HepG2 (cell line): ENCODE data around the gene SNX30. TPM values are rescaled to one million over a fixed set of nuclear protein-coding genes. Genes with fewer than 3 reads are reported as not detected.

ENCODE experiments used
- ATAC-seq: fragments of 200-7000 bp; cut with Tn5 transposase; 3 replicates; pipeline ENCODE4 v1.9.1; 2020; ENCODE audit warnings: mild to moderate bottlenecking, moderate library complexity
- BruUV-seq: library from RNA; stranded (reverse); fragments of 400-500 nt; replicated peaks from 2 replicates; lab custom pipeline; 2021; lab: Mats Ljungman, UMichigan
- CTCF ChIA-PET: fragments of 300-600 bp; formaldehyde crosslinking; extraction: SDS; loops from one replicate; lab custom pipeline; 2021; ENCODE audit warnings: low total read pairs, inconsistent platforms, low intra/inter-chr PET ratio; lab: Yijun Ruan, JAX
- POLR2A ChIA-PET: fragments of 350-600 bp; sonication (Branson Sonifier 250); formaldehyde crosslinking; loops from one replicate; lab custom pipeline; 2020; ENCODE audit warnings: antibody characterized with exemption, inconsistent platforms; lab: Yijun Ruan, JAX
- DNase-seq: peaks from one replicate; pipeline ENCODE4 v3.0.0-alpha.2; 2015; ENCODE audit warnings: low spot score
- FAIRE-seq: peaks from 3 replicates; lab custom pipeline; 2011; peaks lifted over from hg19 to GRCh38; lab: Jason Lieb, UNC
- H2AFZ ChIP-seq: one replicate; pipeline ENCODE4 v1.6.1; 2011; ENCODE audit warnings: low read length, inconsistent platforms
- H3K27ac ChIP-seq: fragments of 300-600 bp; 3 replicates; pipeline ENCODE4 v1.8.0; 2011; ENCODE audit warnings: mixed run types, mild to moderate bottlenecking, mixed read lengths, low read length, inconsistent platforms; ENCODE audit not compliant: insufficient read depth; ENCODE audit errors: extremely low read length
- H3K27me3 ChIP-seq, 2 experiments: fragments of 200-600 bp in 1 of 2; 2 replicates in 1 of 2; 3 replicates in 1 of 2; pipeline versions ENCODE4 v1.6.0 to v1.8.0; 2011; ENCODE audit warnings: low read length in 2 of 2, mild to moderate bottlenecking in 2 of 2, moderate library complexity in 2 of 2, inconsistent platforms in 1 of 2; ENCODE audit not compliant: insufficient read depth in 2 of 2, control insufficient read depth in 1 of 2
- H3K36me3 ChIP-seq, 2 experiments: fragments of 200-600 bp in 1 of 2; replicated peaks in 1 of 2; 2 replicates in 1 of 2; 3 replicates in 1 of 2; pipeline versions ENCODE4 v1.5.1 to v1.8.0; 2011; ENCODE audit warnings: low read length in 2 of 2, inconsistent platforms in 1 of 2; ENCODE audit not compliant: insufficient read depth in 2 of 2, control insufficient read depth in 1 of 2
- H3K4me1 ChIP-seq: 2 replicates; pipeline ENCODE4 v1.5.1; 2012; ENCODE audit warnings: low read length, inconsistent platforms; ENCODE audit not compliant: insufficient read depth
- H3K4me2 ChIP-seq: 2 replicates; pipeline ENCODE4 v1.6.0; 2011; ENCODE audit warnings: low read depth, low read length, inconsistent platforms
- H3K4me3 ChIP-seq, 3 experiments: fragments of 200-600 bp in 1 of 3; sonication (generic), shearing (Covaris generic) in 1 of 3; replicated peaks in 1 of 3; 2 replicates each; pipeline ENCODE4 v1.5.1; 2011 to 2016; ENCODE audit warnings: low read length in 3 of 3, inconsistent platforms in 2 of 3, low read depth in 2 of 3, mild to moderate bottlenecking in 2 of 3, control low read depth in 1 of 3, mixed read lengths in 1 of 3; ENCODE audit not compliant: insufficient read depth in 1 of 3
- H3K79me2 ChIP-seq: one replicate; pipeline ENCODE4 v1.6.1; 2011; ENCODE audit warnings: low read length, inconsistent platforms; ENCODE audit not compliant: insufficient read depth
- H3K9ac ChIP-seq: 2 replicates; pipeline ENCODE4 v1.6.0; 2011; ENCODE audit warnings: mild to moderate bottlenecking, low read depth, low read length, inconsistent platforms; ENCODE audit not compliant: insufficient read depth
- H3K9me3 ChIP-seq: 2 replicates; pipeline ENCODE4 v1.5.1; 2012; ENCODE audit warnings: mild to moderate bottlenecking, low read length
- H4K20me1 ChIP-seq: 2 replicates; pipeline ENCODE4 v1.6.0; 2011; ENCODE audit warnings: inconsistent platforms, mild to moderate bottlenecking, low read length, moderate library complexity; ENCODE audit not compliant: insufficient read depth
- ATF3 ChIP-seq: sonication (generic); formaldehyde crosslinking; IDR thresholded peaks from 2 replicates; pipeline ENCODE4 v1.4.0; 2020; ENCODE audit warnings: missing genetic modification reagents
- BRF2 ChIP-seq: sonication (generic); formaldehyde crosslinking; IDR thresholded peaks from 2 replicates; pipeline ENCODE4 v1.8.1; 2022; ENCODE audit warnings: mild to moderate bottlenecking, missing genetic modification reagents
- CHCHD3 ChIP-seq: sonication (generic); formaldehyde crosslinking; IDR thresholded peaks from 2 replicates; pipeline ENCODE4 v1.8.0; 2022; ENCODE audit warnings: mild to moderate bottlenecking, missing genetic modification reagents, moderate library complexity
- CHD4 ChIP-seq: fragments of 200-600 bp; sonication (generic); IDR thresholded peaks from 2 replicates; pipeline ENCODE4 v1.7.0; 2017; ENCODE audit warnings: mild to moderate bottlenecking, low read length, borderline replicate concordance
- FUBP1 ChIP-seq: sonication (generic); formaldehyde crosslinking; IDR thresholded peaks from 2 replicates; pipeline ENCODE4 v1.5.1; 2020; ENCODE audit warnings: missing genetic modification reagents, mild to moderate bottlenecking, borderline replicate concordance
- KLF9 ChIP-seq: IDR thresholded peaks from 2 replicates; pipeline ENCODE4 v1.6.1; 2016; ENCODE audit warnings: low read depth
- LCORL ChIP-seq, 2 experiments: fragments of 450-650 bp in 1 of 2; sonication (generic) in 1 of 2; formaldehyde crosslinking in 1 of 2; IDR thresholded peaks; 2 replicates each; pipeline versions ENCODE4 v1.5.0 to v1.6.1; 2017 to 2020; ENCODE audit warnings: antibody characterized with exemption in 1 of 2, missing genetic modification reagents in 1 of 2
- MTA1 ChIP-seq: sonication (generic); formaldehyde crosslinking; IDR thresholded peaks from 2 replicates; pipeline ENCODE4 v1.4.0; 2020; ENCODE audit warnings: missing genetic modification reagents, mild to moderate bottlenecking, borderline replicate concordance
- NFE2L1 ChIP-seq: sonication (generic); formaldehyde crosslinking; IDR thresholded peaks from 2 replicates; pipeline ENCODE4 v1.4.0; 2020; ENCODE audit warnings: missing genetic modification reagents, mild to moderate bottlenecking, borderline replicate concordance
- NONO ChIP-seq, 2 experiments: fragments of 450-650 bp in 1 of 2; sonication (generic) in 1 of 2; formaldehyde crosslinking in 1 of 2; IDR thresholded peaks in 1 of 2; conservative IDR thresholded peaks in 1 of 2; 2 replicates each; pipeline versions ENCODE4 v1.6.1 to v1.8.0; 2017 to 2022; ENCODE audit warnings: mild to moderate bottlenecking in 1 of 2, missing genetic modification reagents in 1 of 2, moderate library complexity in 1 of 2
- RARA ChIP-seq: IDR thresholded peaks from 2 replicates; pipeline ENCODE4 v1.6.1; 2016; ENCODE audit warnings: missing genetic modification reagents, missing compliant biosample characterization
- ZFP36 ChIP-seq: fragments of 150-350 bp; IDR thresholded peaks from 2 replicates; pipeline ENCODE4 v1.6.1; 2018; ENCODE audit warnings: borderline replicate concordance, low read length, low read depth; ENCODE audit not compliant: partially characterized antibody
- ZNF383 ChIP-seq: sonication (generic); formaldehyde crosslinking; IDR thresholded peaks from 2 replicates; pipeline ENCODE4 v1.4.0; 2020; ENCODE audit warnings: missing genetic modification reagents, mild to moderate bottlenecking, borderline replicate concordance
- ZNF549 ChIP-seq: sonication (generic); formaldehyde crosslinking; IDR thresholded peaks from 2 replicates; pipeline ENCODE4 v1.5.0; 2020; ENCODE audit warnings: missing genetic modification reagents
- WGBS: methylation state at CpG from one replicate; pipeline ENCODE4 v1.1.6; 2017; ENCODE audit warnings: low lambda C conversion rate; 5-methylcytosine and 5-hydroxymethylcytosine counted together
- in situ Hi-C: cut with HindIII; loops from 2 replicates; pipeline ENCODE4 v1.10.0; 2017; ENCODE audit warnings: low pct_unique_long_range_greater_than_20kb; ENCODE audit not compliant: extremely low pct_ligation_motif_present
- intact Hi-C: fragments of 100-400 bp; cut with micrococcal nuclease; formaldehyde crosslinking; loops from one replicate; pipeline ENCODE4 v1.10.0; 2022; ENCODE audit not compliant: unreplicated experiment
- polyA plus RNA-seq, 8 experiments: library from polyadenylated mRNA; depleted of rRNA in 3 of 8; stranded (reverse) in 7 of 8; unstranded in 1 of 8; fragments of >200 nt; fragmentation: Illumina TruSeq in 4 of 8; extraction: Trizol in 4 of 8; gene quantifications; 2 replicates each; pipeline versions ENCODE4 v1.2.1 to v1.2.3, GENCODE V29; 2011 to 2016; ENCODE audit warnings: low read depth in 4 of 8, missing spikeins in 1 of 8, mixed read lengths in 1 of 8; ENCODE audit not compliant: insufficient read depth in 1 of 8
- total RNA-seq, 5 experiments: library from RNA; depleted of rRNA; stranded (reverse); fragments of >200 nt; fragmentation: Illumina TruSeq; extraction: Trizol; gene quantifications; 2 replicates each; pipeline ENCODE4 v1.2.3, GENCODE V29; 2016; ENCODE audit warnings: low read depth in 1 of 5

The SNX30 gene
- total and polyA plus RNA-seq, 2 of the 13 experiments (the other 11 are each of a cell fraction or from before 2014, with no cell fraction given): 4.4 to 12.4 TPM

GRCh38 chr9:112852741-112853504, 102.4 kb downstream of the SNX30 start:
- TF ChIP-seq ZFP36 (no peak), ATF3 (CRISPR knock-in tag) (no peak), RARA (CRISPR knock-in tag) (no peak), ZNF383 (CRISPR knock-in tag) (no peak), CHCHD3 (no peak), NONO (IDR thresholded peaks at IDR 0.05) (no peak), NONO (CRISPR knock-in tag; conservative IDR thresholded peaks at IDR 0.05) (no peak), MTA1 (CRISPR knock-in tag) (no peak), ZNF549 (no peak), FUBP1 (no peak), NFE2L1 (CRISPR knock-in tag) (no peak), LCORL (IDR thresholded peaks at IDR 0.05) (no peak), LCORL (CRISPR knock-in tag; IDR thresholded peaks at IDR 0.05) (no peak), KLF9 (CRISPR knock-in tag) (no peak), BRF2 (CRISPR knock-in tag) (no peak), CHD4 (no peak)
- ATAC-seq: no peak
- CTCF ChIA-PET: no interaction called here
- no peak for FAIRE-seq
- Histone ChIP-seq H3K9me3 (no peaks in the 10 kb centered on the region), H3K36me3 (peaks cover 1 to 15% of the 10 kb centered on the region in 2 experiments; a peak in 4 of 5 replicates), H3K9ac (no peak overlapping the region), H3K4me1 (no peaks in the 10 kb centered on the region), H3K4me2 (no peak overlapping the region), H2AFZ (no peak overlapping the region), H4K20me1 (no peaks in the 10 kb centered on the region), H3K79me2 (no peaks in the 10 kb centered on the region), H3K27ac (no peak overlapping the region), H3K27me3 (no peaks in the 10 kb centered on the region), H3K4me3 (no peak overlapping the region)
- 77% methylated on average over 13 of the region's 13 CpGs for WGBS
- POLR2A ChIA-PET: no interaction called here
- DNase-seq: no peak
- no TSS peak for BruUV-seq
- intact Hi-C loops (no loop called here), in situ Hi-C loops (no loop called here)
